Activated T-helper 1 cell treated with anti-CD3 and anti-CD28 coated beads, Interleukin-12 subunit alpha, Interleukin-12 subunit beta, Interleukin-2, Interleukin-4 antibody, amounts not matched to agents 30 ng/mL and 10 ng/mL and 1 ng/mL, durations not matched to agents 14 hours and 24 hours and 36 hours (primary cell): ENCODE measurements around the gene PPP4R4. TPM values are rescaled to one million over a fixed set of nuclear protein-coding genes. Genes with fewer than 3 reads are reported as not detected.

Experiments used
- DNase-seq: peaks from one replicate; pipeline ENCODE4 v3.0.0; 2021; ENCODE audit warnings: low spot score
- H3K27ac Mint-ChIP-seq: one replicate; pipeline ENCODE4 v1.8.0; 2021; ENCODE audit warnings: mild to moderate bottlenecking, mixed read lengths
- H3K27me3 Mint-ChIP-seq: one replicate; pipeline ENCODE4 v1.8.0; 2022; ENCODE audit warnings: mild to moderate bottlenecking, moderate library complexity, mixed read lengths; ENCODE audit not compliant: insufficient read depth
- H3K36me3 Mint-ChIP-seq: one replicate; pipeline ENCODE4 v1.8.0; 2021; ENCODE audit warnings: low read depth, mixed read lengths
- H3K4me1 Mint-ChIP-seq: one replicate; pipeline ENCODE4 v1.8.0; 2021; ENCODE audit warnings: low read depth, mixed read lengths
- H3K4me3 Mint-ChIP-seq: one replicate; pipeline ENCODE4 v1.8.0; 2021; ENCODE audit warnings: mild to moderate bottlenecking, moderate library complexity, mixed read lengths
- H3K9me3 Mint-ChIP-seq: one replicate; pipeline ENCODE4 v1.8.0; 2021; ENCODE audit warnings: mixed read lengths
- intact Hi-C: fragments of 100-400 bp; cut with micrococcal nuclease; formaldehyde crosslinking; loops from one replicate; pipeline ENCODE4 v1.15.1; 2024
- total RNA-seq: library from RNA; stranded (reverse); gene quantifications from 2 replicates; pipeline ENCODE4 v1.2.3, GENCODE V29; 2022

The PPP4R4 gene
- total RNA-seq, 1 donor from 2014 or later, result 2.4 TPM

GRCh38 chr14:94312481-94313246 lies 138.5 kb downstream of the PPP4R4 start:
- Mint-ChIP-seq H3K27ac (no peak overlapping the region), H3K4me1 (no peaks in the 10 kb centered on the region), H3K4me3 (no peak overlapping the region), H3K36me3 (no peaks in the 10 kb centered on the region), H3K27me3 (peaks cover 4% of the 10 kb centered on the region), H3K9me3 (peaks cover 15% of the 10 kb centered on the region)
- intact Hi-C loops, result no loop called here
- no peak for DNase-seq

DNA sequence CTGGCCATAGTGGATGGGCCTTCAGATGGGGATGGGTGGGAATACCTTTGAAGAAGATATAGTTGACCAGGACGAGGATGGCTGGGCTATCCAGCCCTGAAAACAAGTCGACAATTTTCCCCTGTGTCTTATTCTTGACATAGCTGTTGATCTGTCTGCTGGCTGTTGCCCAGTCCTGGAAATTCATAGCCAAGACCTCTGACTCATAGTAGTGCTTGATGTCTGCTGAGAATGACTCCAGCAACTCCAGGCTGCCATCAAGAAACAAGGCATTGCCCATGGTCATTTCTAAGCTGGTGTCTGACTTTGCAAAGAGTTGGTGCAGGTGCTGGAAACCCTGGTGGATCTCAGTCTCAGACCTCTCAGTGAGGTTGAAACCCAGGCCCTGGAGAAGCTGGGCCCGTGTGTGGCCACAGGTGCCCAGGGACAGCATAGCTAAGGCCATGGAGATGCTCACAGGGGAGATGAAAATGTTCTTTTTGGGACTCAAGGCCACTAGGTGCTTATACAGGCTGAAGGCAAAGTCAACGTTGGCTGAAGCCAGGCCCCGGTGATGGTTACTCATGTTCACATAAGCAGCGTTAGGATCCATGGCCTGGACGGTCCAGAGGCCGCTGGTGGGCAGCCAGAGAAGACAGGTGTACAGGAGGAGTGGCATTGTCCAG lies 140.0 kb downstream of the PPP4R4 start:
- H3K9me3 Mint-ChIP-seq, result peaks cover 2% of the 10 kb centered on the region
- H3K4me3 Mint-ChIP-seq, result no peak overlapping the region
- intact Hi-C loops, result no loop called here
- H3K4me1 Mint-ChIP-seq, result no peaks in the 10 kb centered on the region
- DNase-seq, result no peak
- peaks cover 8% of the 10 kb centered on the region for H3K27me3 Mint-ChIP-seq
- H3K36me3 Mint-ChIP-seq, result no peaks in the 10 kb centered on the region
- no peak overlapping the region for H3K27ac Mint-ChIP-seq

- intact Hi-C loops, result no loop called here
- no peaks in the 10 kb centered on the region for H3K4me1 Mint-ChIP-seq
- H3K4me3 Mint-ChIP-seq, result no peak overlapping the region
- DNase-seq, result no peak
- H3K9me3 Mint-ChIP-seq, result no peaks in the 10 kb centered on the region
- no peaks in the 10 kb centered on the region for H3K36me3 Mint-ChIP-seq
- H3K27me3 Mint-ChIP-seq, result peaks cover 8% of the 10 kb centered on the region
- H3K27ac Mint-ChIP-seq, result no peak overlapping the region
These were observed 140.8 kb downstream of the PPP4R4 start for GRCh38 chr14:94314890-94315289.

DNA sequence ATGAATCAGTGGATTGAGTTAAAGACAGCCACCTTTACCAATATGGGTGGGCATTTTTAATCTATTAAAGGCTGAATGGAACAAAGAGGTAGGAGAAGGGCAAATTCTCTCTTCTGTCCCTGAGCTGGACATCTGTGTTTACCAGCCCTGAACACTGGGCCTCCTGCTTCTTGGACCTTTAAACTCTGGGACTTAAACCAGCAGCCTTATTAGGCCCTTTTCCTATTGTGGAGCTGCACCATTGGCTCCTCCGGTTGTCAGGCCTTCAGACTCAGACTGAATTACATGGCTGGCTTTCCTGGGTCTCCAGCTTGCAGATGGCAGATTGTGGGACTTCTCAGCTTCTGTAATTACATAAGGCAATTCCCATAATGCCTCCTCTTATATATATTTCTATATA lies 142.6 kb downstream of the PPP4R4 start:
- no peak for DNase-seq
- no peaks in the 10 kb centered on the region for H3K4me1 Mint-ChIP-seq
- H3K36me3 Mint-ChIP-seq, result no peaks in the 10 kb centered on the region
- intact Hi-C loops, result no loop called here
- peaks cover 8% of the 10 kb centered on the region for H3K27me3 Mint-ChIP-seq
- no peaks in the 10 kb centered on the region for H3K9me3 Mint-ChIP-seq
- H3K4me3 Mint-ChIP-seq, result no peak overlapping the region
- H3K27ac Mint-ChIP-seq, result no peak overlapping the region

DNA sequence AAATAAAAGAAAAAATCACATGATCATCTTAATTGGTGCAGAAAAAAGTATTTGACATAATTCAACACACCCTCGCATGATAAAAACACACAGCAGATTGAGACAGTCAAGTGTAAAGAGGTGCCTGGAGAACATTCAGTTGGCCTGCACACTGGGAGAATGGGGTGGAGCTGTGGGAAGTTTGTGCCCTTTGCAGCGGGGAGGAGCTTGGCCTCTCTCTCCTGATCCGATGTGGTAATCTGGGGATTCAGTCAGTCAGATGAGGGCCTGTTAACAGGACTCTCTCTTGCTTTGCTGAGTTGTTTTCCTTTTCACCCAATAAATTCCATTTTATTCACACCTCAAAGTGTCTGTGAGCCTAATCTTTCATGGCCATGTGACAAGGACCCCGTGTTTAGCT lies 143.1 kb downstream of the PPP4R4 start:
- no peaks in the 10 kb centered on the region for H3K9me3 Mint-ChIP-seq
- no peaks in the 10 kb centered on the region for H3K36me3 Mint-ChIP-seq
- H3K27ac Mint-ChIP-seq, result no peak overlapping the region
- no peaks in the 10 kb centered on the region for H3K4me1 Mint-ChIP-seq
- intact Hi-C loops, result no loop called here
- DNase-seq, result no peak
- H3K27me3 Mint-ChIP-seq, result peaks cover 8% of the 10 kb centered on the region
- H3K4me3 Mint-ChIP-seq, result no peak overlapping the region

- intact Hi-C loops, result no loop called here
- no peaks in the 10 kb centered on the region for H3K4me1 Mint-ChIP-seq
- H3K27ac Mint-ChIP-seq, result no peak overlapping the region
- peaks cover 8% of the 10 kb centered on the region for H3K27me3 Mint-ChIP-seq
- no peaks in the 10 kb centered on the region for H3K9me3 Mint-ChIP-seq
- DNase-seq, result no peak
- H3K36me3 Mint-ChIP-seq, result no peaks in the 10 kb centered on the region
- H3K4me3 Mint-ChIP-seq, result no peak overlapping the region
These were observed 146.1 kb downstream of the PPP4R4 start for GRCh38 chr14:94320243-94320642.

- Mint-ChIP-seq H3K9me3 (no peaks in the 10 kb centered on the region), H3K27ac (no peak overlapping the region), H3K27me3 (peaks cover 8% of the 10 kb centered on the region), H3K4me1 (no peaks in the 10 kb centered on the region), H3K4me3 (no peak overlapping the region), H3K36me3 (no peaks in the 10 kb centered on the region)
- intact Hi-C loops, result no loop called here
- DNase-seq, result no peak
These were observed 147.5 kb downstream of the PPP4R4 start for GRCh38 chr14:94321421-94322271.

- intact Hi-C loops, result no loop called here
- Mint-ChIP-seq H3K27ac (no peak within 1 kb of the TSS), H3K4me3 (no peak within 1 kb of the TSS)
These were observed 148.8 kb downstream of the PPP4R4 start, which contains the start of gene SERPINA6 for GRCh38 chr14:94322648-94323570. TSS of gene SERPINA6 (minus strand) at chr14:94323336. CDS start at chr14:94314648, 8,688 bp downstream.

GRCh38 chr14:94328196-94328595 lies 154.1 kb downstream of the PPP4R4 start:
- no peak overlapping the region for H3K27ac Mint-ChIP-seq
- H3K27me3 Mint-ChIP-seq, result peaks cover 6% of the 10 kb centered on the region
- H3K36me3 Mint-ChIP-seq, result no peaks in the 10 kb centered on the region
- no peak for DNase-seq
- no peaks in the 10 kb centered on the region for H3K4me1 Mint-ChIP-seq
- no peaks in the 10 kb centered on the region for H3K9me3 Mint-ChIP-seq
- no peak overlapping the region for H3K4me3 Mint-ChIP-seq
- intact Hi-C loops, result no loop called here

More at GRCh38 chr14:94322648-94323570, 148.8 kb downstream of the PPP4R4 start, which contains the start of gene SERPINA6:
- Mint-ChIP-seq H3K27me3 (peaks cover 10% of the 10 kb centered on the region), H3K9me3 (no peaks in the 10 kb centered on the region), H3K36me3 (no peaks in the 10 kb centered on the region), H3K4me1 (no peaks in the 10 kb centered on the region)
- no peak for DNase-seq

Other genes starting within 250 kb of the PPP4R4 start
- not detected in 2 replicates for gene FAM181A, start 247.0 kb upstream of the PPP4R4 start, total RNA-seq
- gene ASB2, start 197.8 kb upstream of the PPP4R4 start, total RNA-seq, result 21.1 and 23.4 TPM in 2 replicates
- 0.13 TPM in 1 of 2 replicates, not detected in the other for gene CCDC197, start 177.0 kb upstream of the PPP4R4 start, total RNA-seq
- 1.5 TPM in 2 replicates for gene OTUB2, start 148.0 kb upstream of the PPP4R4 start, total RNA-seq
- gene DDX24, start 93.1 kb upstream of the PPP4R4 start, total RNA-seq, result 252 and 271 TPM in 2 replicates
- gene IFI27L1, start 93.0 kb upstream of the PPP4R4 start, total RNA-seq, result 22.0 and 22.7 TPM in 2 replicates
- 37.0 and 42.2 TPM in 2 replicates for gene IFI27, start 63.6 kb upstream of the PPP4R4 start, total RNA-seq
- 33.5 and 36.1 TPM in 2 replicates for gene IFI27L2, start 44.7 kb upstream of the PPP4R4 start, total RNA-seq
- gene SERPINA10, start 118.9 kb downstream of the PPP4R4 start, total RNA-seq, result not detected in 2 replicates
- not detected in 2 replicates for gene SERPINA6, start 149.0 kb downstream of the PPP4R4 start, total RNA-seq
- gene SERPINA2, start 192.4 kb downstream of the PPP4R4 start, total RNA-seq, result not detected in 2 replicates
- gene SERPINA1, start 214.3 kb downstream of the PPP4R4 start, total RNA-seq, result 0.12 TPM in 1 of 2 replicates, not detected in the other